Measurements from ENCODE around the gene TMEM269.
"Not testable (repeated sequence)": the region's sequence is repeated elsewhere in the genome, so short reads cannot be mapped to it uniquely, and the experiment has no call there.

Gene TMEM269

DNA sequence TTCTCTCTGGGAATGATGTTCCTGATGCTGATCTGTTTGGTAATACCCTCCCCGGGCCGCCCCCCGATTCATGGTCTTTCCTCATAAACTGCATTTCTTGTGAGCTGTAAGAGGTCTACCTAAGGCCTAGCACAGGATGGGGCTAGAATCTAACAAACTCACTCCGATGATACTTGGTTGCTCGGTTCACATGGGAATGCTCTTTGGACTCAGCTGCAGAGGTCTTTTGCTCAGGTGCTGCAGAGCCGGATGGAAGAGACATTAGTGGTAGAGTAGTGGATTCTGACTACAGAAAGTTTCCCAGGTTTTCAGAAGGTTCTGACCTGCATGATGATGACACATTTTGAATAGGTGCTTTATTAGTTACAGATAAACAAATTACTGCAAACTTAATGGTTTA, 8.3 kb upstream of the TMEM269 start:
- no peak for DNase-seq (ENCODE audit: low read depth)

DNA sequence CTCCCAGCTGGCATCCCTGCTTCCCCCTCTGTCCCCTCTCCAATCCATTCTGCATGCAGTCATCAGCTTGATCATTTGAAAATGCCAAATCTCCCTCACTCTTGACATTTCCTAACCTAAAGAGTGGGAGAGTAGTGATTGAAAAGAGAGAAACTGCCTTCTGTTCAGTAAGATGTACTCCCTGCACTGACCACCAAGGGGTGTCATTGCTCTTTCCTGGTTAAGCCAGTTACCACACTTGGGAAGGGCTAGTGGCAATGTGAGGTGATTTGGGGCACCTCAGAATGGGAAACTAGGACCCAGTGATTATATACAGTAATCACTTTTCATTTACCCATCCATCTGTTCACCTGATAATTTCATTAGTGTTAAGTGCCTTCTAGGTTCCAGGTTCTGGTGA, 6.9 kb upstream of the TMEM269 start:
- peak; percentile 60 for DNase-seq (ENCODE audit: low read depth)

DNA sequence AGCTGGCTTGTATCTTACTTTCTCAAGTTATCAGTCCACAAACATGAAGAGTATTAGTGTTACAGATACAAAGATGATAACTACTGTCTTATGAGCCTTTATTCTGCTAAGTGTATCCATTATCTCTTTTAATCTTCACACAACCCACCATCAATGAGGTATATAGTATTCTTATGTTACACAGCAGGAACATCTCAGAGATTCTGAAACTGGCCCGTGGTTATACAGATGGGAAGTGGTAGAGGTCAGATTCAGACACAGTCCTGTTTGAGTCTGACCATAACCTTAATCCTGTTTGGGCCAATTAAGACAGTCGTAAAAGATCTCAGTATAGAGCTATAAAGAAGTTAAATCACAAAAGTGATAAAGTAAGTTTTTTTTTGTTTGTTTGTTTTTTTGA, 5.1 kb upstream of the TMEM269 start:
- DNase-seq (ENCODE audit: low read depth): no peak

DNA sequence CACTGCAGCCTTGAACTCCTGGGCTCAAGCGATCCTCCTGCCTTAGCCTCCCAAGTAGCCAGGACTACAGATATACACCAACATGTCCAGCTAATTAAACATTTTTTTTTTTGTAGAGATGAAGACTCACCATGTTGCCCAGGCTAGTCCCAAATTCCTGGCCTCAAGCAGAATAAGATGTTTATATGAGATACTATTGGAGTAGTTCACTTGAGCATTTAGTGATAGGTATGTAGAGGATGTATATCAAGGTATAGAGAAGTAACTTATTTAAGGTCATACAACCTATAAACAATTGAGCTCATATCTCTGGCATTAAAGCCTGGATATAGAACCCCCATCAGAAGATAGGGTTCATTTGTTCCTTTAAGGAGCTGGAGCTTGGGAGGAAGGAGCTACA, 4.6 kb upstream of the TMEM269 start:
- DNase-seq (ENCODE audit: low read depth): no peak

DNA sequence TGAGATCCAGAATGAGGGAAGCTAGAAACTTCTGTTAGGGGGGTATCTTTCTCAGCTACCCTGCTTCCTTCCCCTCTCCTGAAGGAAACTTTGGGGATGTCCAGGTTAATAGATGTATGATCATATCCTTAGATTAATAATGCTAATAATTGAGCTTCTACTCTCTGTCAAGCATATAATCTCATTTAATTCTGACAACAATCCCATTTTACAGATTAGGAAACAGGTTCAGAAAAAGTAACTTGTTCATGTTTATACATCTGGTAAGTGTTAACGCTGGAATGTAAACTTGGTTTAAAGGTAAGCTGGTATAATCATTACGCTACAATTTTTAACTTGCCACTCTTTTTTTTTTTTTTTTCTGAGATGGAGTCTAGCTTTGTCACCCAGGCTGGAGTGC, 1.7 kb upstream of the TMEM269 start:
- DNase-seq (ENCODE audit: low read depth): no peak

DNA sequence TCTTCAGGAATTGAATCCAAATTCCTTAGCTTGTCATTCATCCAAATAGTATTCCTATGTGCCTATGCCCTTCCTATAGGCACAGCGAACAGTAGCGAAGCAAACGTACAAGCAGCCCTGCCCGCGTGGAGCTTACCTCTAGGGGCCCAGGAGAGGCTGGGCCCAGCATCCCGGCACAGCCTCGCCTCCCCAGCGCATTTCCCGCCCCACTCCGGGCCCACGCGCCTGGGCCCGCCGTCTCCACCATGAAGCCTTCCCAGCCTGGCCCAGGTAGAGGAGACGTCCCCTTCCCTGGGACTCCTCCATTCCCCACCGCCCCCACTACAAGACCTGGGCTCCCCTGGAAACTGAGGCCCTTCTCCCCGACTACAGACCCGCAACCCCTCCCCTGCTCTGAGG, 245 bp upstream of the TMEM269 start:
- DNase-seq (ENCODE audit: low read depth): no peak

DNA sequence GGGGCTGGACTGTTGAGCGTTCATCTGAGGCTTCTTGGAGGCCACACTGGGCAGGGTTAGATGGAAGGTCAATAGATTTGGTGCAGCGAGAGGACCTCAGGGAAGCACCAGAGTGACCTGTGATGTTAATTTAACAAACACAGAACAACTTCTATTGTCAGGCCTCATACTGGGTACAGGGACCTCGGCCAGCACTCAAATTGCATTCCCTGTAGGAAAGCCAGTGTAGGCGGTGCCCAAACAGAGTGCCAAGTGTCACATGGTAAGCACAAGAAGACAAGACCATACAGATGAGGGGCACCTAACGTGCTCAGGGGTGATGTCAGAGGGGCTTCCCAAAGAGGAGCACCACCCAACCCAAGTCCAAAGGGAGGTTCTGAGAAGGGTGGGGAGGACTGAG, 1.3 kb downstream of the TMEM269 start:
- no peak for DNase-seq (ENCODE audit: low read depth)

DNA sequence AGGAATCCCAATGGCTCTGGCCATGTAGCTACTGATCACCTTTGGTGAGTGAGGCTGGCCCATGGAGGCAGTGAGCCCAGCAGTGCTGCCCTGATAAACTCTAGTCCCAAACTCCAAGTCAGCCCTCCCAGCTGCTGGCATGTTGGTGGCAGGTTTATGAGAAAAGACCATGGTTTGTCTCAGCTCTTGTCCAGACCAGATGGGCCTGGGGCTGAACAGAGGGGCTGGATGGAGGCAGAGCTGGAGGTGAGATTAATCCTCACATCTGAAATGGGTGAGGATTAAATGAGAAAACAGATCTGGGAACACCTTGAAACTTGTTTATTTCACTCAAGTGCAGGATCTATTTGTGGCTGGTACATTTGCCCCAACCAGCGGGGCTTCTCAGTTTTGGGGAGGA, 3.2 kb downstream of the TMEM269 start:
- DNase-seq (ENCODE audit: low read depth): no peak

DNA sequence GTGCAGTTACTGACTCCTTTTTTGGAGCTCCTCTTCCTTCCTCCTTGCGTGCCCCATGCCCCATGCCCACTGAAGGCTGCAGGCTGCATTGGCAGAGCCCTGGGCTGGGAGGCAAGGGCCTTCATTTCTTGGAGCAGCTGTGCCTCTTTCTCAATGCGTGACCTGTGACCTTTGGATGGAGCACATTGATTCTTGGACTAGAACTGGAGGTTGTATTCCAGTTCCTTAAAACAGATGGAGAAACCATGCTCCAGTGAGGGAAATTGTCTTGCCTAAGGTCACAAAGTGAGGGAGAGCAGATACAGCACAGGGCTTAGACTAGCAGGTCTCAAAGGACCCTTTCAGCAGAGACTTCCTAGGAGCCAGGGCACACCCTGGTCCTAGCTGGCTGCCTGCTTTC, 9.0 kb downstream of the TMEM269 start:
- DNase-seq (ENCODE audit: low read depth): no peak

DNA sequence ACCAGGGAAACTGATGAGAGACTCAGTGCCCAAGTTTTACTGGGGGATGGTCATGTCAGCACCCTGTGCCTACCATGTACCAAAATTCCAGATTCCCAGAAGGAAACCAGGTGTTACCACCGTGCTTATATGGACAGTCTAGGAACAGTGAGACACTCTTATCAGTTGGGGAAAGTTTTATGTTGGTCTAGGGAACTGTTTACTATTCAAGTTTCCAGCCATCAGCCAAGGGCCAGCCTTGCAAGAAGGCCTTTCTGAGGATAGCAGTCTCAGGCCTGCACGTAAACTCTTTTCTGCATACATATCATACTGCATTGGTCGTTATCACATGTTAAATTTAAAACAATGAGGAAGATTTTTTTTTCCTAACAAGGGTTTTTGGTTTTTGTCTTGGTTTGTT, 12.6 kb downstream of the TMEM269 start:
- DNase-seq (ENCODE audit: low read depth): no peak

DNA sequence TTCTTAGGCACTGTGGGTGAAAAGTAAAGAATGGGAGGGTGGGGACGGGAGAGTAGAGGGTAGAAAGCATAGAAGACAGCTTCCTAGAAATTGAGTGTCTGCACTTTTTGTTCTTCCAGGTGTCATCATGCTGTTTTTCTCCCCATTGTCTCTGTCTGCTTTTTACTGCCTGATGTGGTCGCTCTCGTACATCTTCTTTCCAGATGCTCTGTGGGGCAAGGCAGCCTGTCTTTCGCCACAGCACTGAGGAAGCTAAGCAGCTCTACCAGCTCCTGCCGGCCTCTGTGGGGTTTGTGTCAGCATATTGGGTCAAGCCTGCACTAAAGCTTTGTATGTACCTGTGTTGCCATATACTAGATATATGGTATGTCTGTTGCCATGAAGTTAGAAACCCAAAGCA, 13.2 kb downstream of the TMEM269 start:
- DNase-seq (ENCODE audit: low read depth): no peak

DNA sequence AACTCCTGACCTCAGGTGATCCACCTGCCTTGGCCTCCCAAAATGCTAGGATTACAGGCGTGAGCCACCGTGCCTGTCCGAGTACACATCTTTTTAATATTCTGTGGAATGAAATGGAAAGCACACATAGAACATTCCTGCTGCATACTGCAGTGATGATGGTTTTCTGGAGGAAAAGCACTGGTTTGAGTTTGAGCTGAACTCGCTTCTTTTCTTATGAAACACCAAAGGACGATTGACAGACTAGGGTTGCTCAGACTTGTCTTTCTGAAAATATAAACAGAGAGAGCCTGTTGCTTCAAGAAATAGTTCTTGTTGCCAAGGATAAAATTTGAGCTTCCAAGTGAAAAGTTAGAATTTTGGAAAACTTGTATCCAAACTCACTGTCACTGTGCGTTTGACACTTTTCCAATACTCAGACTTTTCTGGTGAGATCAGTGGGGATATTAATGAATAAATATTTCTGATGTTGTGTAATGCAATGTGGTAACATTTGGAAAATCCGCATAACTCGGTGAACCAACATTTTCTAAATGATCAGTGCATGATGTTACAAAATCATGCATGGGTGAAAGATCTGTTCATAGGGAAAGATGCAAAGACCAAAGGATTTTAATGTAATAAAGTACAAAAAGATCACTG, 17.2 kb downstream of the TMEM269 start:
- no peak for DNase-seq (ENCODE audit: low read depth)

DNA sequence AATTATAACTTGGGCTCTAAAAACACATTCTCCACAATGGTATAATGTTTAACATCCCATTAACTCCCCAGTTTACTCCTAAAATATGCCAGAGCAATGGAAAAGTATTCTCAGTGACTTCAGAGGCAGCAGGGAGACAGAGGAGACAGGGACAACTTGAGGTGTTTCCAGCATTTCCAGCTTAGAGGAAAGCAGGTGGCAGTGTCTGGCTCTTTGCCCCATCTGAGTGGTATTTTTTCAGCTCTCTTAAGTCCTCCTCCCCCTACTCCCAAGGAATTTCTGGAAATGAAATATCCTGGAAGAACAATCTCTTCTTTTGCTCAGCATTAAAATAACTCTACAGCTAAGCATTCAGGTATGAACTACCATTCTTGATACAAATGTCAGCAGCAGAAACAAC, 21.4 kb downstream of the TMEM269 start:
- no peak for DNase-seq (ENCODE audit: low read depth)

DNA sequence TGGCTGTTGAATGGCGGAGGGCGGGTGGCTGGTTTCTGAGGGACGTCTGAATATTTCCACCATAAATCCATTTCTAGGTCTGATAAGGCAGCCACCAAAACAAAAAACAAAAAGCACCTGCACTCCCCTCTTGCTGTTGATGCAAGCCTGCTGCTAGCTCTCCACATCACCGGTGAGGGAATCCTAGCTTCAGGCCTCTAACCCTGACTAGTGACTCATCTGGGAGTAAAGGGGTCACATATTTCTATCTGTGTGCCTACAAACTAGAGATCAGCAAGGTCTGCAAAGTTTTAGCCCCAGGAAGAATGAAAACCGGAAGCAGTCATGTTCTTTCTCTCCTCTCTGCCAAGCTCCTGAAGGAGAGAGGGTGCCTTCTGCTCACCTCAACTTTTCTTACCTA, 21.8 kb downstream of the TMEM269 start:
- DNase-seq (ENCODE audit: low read depth): peak; percentile 28

DNA sequence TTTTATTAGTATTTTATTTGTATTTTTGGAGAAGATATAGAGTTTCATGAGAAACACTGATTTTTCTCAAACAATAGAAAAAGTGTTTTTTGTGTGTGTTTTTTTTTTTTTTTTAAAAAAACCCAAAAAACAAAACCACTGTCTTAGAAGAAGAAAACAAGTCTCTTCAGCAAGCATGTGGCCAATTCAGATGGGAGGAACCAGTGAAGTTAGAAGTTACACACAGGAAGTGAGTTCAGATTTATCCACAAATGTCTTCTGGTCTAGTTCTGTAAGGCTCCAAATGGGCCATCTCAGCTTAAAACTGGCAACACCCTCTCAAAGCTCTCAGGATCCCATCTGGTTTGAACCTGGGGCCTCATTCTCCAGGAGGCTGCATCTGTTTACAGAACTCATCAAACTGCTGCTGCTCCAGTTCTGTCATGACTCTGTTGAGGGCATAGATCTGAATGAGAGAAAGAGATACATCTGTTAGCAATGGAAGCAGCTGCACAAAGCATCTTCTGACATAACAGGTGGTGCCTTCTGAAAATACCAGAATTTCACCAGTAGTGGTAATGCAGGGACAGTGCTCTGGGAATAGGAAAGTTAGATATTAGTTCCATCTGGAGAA, 22.4 kb downstream of the TMEM269 start:
- DNase-seq (ENCODE audit: low read depth): no peak

DNA sequence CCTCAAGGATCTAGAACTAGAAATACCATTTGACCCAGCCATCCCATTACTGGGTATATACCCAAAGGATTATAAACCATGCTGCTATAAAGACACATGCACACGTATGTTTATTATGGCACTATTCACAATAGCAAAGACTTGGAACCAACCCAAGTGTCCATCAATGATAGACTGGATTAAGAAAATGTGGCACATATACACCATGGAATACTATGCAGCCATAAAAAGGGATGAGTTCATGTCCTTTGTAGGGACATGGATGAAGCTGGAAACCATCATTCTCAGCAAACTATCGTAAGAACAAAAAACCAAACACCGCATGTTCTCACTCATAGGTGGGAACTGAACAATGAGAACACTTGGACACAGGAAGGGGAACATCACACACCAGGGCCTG, 30.0 kb downstream of the TMEM269 start:
- not testable (repeated sequence) for DNase-seq (ENCODE audit: low read depth)

DNA sequence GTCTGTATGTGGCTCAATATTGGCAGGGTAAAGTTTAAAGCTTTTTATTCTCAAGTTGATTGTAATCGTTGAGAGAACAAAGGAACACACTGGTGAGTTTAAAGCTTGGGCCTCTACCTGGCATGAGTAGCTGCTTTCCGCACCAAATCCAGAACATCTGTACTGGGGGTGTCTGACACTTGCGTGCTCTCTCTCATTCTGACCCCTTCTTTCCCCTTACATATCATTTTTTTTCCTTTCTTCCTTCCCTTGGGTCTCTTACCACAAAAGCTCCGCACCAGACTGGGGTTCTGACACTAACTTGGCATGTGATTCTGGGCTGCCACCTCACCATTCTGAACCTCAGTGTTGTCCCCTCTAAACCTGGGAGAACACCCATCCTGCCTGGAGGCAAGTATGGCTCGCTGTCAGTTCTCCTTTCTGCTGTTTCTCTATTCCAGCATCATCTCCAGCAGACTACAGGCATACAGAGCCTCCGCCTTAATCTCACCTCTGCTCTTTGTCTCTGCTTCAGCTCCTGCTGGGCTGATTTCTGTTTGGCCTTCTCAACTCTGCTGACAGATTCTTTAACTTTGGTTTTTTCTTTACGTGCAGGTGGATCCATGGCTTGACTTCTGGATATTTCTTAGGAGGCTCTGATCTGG, 31.3 kb downstream of the TMEM269 start:
- DNase-seq (ENCODE audit: low read depth): peak; percentile 41

DNA sequence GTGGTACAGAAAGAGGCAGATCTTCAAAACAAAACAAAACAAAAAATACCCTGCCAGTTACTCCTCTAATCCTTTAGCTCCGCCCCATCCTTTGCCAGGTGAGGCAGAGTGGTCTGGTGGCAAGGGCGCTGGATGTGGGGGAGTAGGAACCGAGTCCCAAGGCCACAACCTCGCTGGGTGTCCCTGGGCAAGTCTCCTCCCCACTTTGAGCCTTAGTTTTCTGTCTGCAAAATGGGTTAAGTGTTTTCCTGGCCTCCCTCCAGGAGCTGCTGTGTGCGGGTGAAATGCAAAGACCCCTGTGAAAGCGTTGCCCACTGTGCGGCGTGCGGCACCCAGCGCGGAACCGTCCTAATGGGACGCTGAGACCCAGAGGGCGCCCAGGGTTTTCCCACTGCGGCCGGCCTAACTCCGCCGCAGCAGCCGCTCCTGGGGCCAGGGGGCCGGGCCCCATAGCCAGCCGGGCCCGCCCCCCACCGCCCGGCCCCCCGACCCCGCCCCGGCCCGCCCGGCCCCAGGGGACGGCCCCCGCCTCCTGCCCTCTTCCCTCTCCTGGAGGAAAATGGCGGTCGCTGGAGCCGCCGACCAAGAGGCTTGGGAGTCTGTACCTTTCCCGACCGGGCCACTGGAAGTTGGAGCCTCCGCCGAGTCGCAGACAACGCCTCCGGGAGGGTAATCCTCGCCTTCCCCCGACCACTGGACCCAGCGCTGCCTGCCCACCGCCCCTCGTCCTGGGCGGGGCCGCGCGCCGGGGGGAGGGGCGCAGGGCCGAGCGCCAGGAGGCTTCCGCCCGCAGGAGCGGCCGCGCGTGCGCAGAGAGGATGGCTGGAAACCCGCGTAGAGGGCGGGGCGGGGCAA, 32.0 kb downstream of the TMEM269 start, which contains the start of the genes ERMAP and SVBP:
ERMAP (plus strand) TSS at position 538 of the 855 bp plus-strand sequence. CDS start 13,327 bp downstream, outside the sequence.
SVBP (minus strand) TSS at position 813 of the 855 bp plus-strand sequence. CDS start 853 bp downstream, outside the sequence.
- DNase-seq (ENCODE audit: low read depth): peak; percentile 87

DNA sequence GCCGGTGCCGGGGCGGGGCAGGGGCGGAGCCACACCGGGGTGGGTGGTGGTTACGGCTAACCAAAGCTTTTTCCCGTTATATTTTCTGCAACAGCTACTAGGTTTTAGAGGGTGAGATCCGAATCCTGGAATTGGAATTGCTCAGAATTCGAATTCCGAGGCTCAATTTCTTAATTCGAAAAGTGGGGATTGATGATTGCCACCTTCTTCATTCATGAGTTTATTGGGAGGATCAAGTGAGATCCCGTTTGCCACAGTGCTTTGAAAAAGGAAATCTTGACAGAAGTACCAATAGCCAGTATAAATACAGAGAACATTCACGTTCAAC, 32.6 kb downstream of the TMEM269 start:
- DNase-seq (ENCODE audit: low read depth): no peak

DNA sequence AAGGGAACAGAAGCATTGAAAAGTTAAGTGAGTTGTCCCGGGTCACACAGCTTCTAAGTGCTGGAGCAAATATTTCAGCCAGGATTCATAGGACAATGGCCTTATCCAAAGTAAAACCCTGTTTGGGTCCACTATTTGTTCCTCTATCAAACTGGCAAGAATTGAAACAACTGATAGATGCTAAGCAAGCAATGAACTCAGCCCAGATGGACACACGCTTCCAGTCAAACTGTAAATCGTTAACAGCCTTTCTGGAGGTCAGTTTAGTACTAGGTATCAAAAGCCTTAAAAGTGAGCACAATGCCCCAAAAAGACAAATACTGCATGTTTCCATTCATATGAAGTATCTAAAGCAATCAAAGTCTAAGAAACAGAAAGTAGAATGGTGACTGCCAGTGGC, 33.2 kb downstream of the TMEM269 start:
- peak; percentile 3 for DNase-seq (ENCODE audit: low read depth)

DNA sequence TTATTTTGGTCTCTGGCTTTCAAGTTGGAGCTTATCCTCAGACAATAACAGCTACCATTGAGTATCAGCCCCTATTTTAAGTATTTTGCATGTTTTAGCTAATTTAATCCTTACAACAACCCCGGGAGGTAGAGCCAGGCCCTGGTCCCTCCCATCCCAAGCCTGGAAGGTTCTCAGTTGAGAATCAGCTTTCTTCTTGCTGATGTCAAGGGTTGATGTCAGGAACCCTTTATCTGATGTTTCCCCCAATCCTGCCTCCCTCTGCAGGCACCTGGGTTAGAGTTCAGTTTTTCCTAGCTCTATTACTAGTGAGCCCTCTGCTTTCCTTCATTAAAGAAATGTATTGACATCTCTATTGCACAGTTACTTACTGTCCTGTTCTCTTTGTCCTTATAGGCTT, 36.0 kb downstream of the TMEM269 start:
- DNase-seq (ENCODE audit: low read depth): no peak

DNA sequence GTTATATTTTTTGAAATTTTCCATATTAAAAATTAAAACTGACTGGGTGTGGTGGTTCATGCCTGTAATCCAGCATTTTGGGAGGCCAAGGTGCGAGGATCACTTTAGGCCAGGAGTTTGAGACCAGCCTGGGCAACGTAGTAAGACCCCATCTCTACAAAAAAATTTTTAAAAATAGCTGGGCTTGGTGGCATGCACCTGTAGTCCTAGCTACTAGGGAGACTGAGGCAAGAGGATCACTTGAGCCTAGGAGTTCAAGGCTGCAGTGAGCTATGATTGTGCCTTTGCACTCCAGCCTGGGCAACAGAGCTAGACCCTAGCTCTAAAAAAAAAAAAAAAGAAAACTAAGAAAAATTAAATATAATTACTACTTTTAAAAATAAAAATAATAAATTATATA, 36.9 kb downstream of the TMEM269 start:
- no peak for DNase-seq (ENCODE audit: low read depth)
